T-helper 17 cell (primary cell): ENCODE results near the gene ANKMY1. TPM values are rescaled to one million over a fixed set of nuclear protein-coding genes. Genes with fewer than 3 reads are reported as not detected.
"Not testable (repeated sequence)": the region's sequence is repeated elsewhere in the genome, so short reads cannot be mapped to it uniquely, and the experiment has no call there.

Experiments
- ATAC-seq: fragments of 150-1000 bp; cut with Tn5 transposase; 2 replicates; pipeline ENCODE4 v1.10.0; 2021; ENCODE audit warnings: mild to moderate bottlenecking, moderate library complexity
- DNase-seq, 3 donors: peaks; one replicate each; pipeline versions ENCODE4 v3.0.0 to v3.0.0-alpha.2; 2020 to 2021
- H3K9me3 ChIP-seq: one replicate; pipeline ENCODE4 v1.7.0; 2013; ENCODE audit warnings: low read length, mild to moderate bottlenecking; ENCODE audit not compliant: control insufficient read depth, poor library complexity, severe bottlenecking
- H3K27ac Mint-ChIP-seq: one replicate; pipeline ENCODE4 v1.8.0; 2022; ENCODE audit warnings: mild to moderate bottlenecking, moderate library complexity, mixed read lengths
- H3K27me3 Mint-ChIP-seq: one replicate; pipeline ENCODE4 v1.8.0; 2022; ENCODE audit warnings: mixed read lengths
- H3K36me3 Mint-ChIP-seq: one replicate; pipeline ENCODE4 v1.8.0; 2022; ENCODE audit warnings: low read depth, mixed read lengths
- H3K4me1 Mint-ChIP-seq: one replicate; pipeline ENCODE4 v1.8.0; 2022; ENCODE audit warnings: mild to moderate bottlenecking, mixed read lengths
- H3K4me3 Mint-ChIP-seq: one replicate; pipeline ENCODE4 v1.8.0; 2022; ENCODE audit warnings: mild to moderate bottlenecking, moderate library complexity, mixed read lengths
- total RNA-seq, 4 donors: library from RNA in 2 of 4; stranded (reverse) in 2 of 4; gene quantifications; one replicate each; pipeline ENCODE4 v1.2.3 and lab custom pipeline; 2022 to 2026

ANKMY1 gene
- total RNA-seq, 2 donors from 2014 or later, result 34.6 to 42.6 TPM

GRCh38 chr2:240506406-240507059 lies 51.3 kb downstream of the ANKMY1 start:
- Mint-ChIP-seq H3K27ac (no peak overlapping the region), H3K36me3 (peaks cover 7% of the 10 kb centered on the region), H3K4me1 (peaks cover 2% of the 10 kb centered on the region), H3K4me3 (no peak overlapping the region), H3K27me3 (no peaks in the 10 kb centered on the region)
- no peaks in the 10 kb centered on the region for H3K9me3 ChIP-seq
- ATAC-seq (no peak), DNase-seq (no peak)

GRCh38 chr2:240505910-240506309 lies 51.9 kb downstream of the ANKMY1 start:
- no peak for ATAC-seq
- no peaks in the 10 kb centered on the region for H3K9me3 ChIP-seq
- Mint-ChIP-seq H3K27ac (no peak overlapping the region), H3K36me3 (peaks cover 10% of the 10 kb centered on the region), H3K4me1 (peaks cover 2% of the 10 kb centered on the region), H3K4me3 (no peak overlapping the region), H3K27me3 (no peaks in the 10 kb centered on the region)
- no peak for DNase-seq

- H3K9me3 ChIP-seq, result no peaks in the 10 kb centered on the region
- no peak for ATAC-seq
- Mint-ChIP-seq H3K4me1 (peaks cover 2% of the 10 kb centered on the region), H3K36me3 (peaks cover 13% of the 10 kb centered on the region), H3K27me3 (no peaks in the 10 kb centered on the region), H3K27ac (no peak overlapping the region), H3K4me3 (no peak overlapping the region)
- DNase-seq, result no peak
These were observed 53.9 kb downstream of the ANKMY1 start for GRCh38 chr2:240503848-240504247.

GRCh38 chr2:240503375-240503774 lies 54.4 kb downstream of the ANKMY1 start:
- no peaks in the 10 kb centered on the region for H3K9me3 ChIP-seq
- H3K27ac Mint-ChIP-seq, result no peak overlapping the region
- no peak overlapping the region for H3K4me3 Mint-ChIP-seq
- no peaks in the 10 kb centered on the region for H3K4me1 Mint-ChIP-seq
- peaks cover 10% of the 10 kb centered on the region for H3K36me3 Mint-ChIP-seq
- ATAC-seq (no peak), DNase-seq (no peak)
- H3K27me3 Mint-ChIP-seq, result no peaks in the 10 kb centered on the region

GRCh38 chr2:240502430-240503121 lies 55.2 kb downstream of the ANKMY1 start:
- ATAC-seq (no peak), DNase-seq (no peak)
- Mint-ChIP-seq H3K4me1 (no peaks in the 10 kb centered on the region), H3K4me3 (no peak overlapping the region), H3K27ac (no peak overlapping the region), H3K27me3 (no peaks in the 10 kb centered on the region), H3K36me3 (peaks cover 14% of the 10 kb centered on the region)
- no peaks in the 10 kb centered on the region for H3K9me3 ChIP-seq

- no peaks in the 10 kb centered on the region for H3K27me3 Mint-ChIP-seq
- H3K36me3 Mint-ChIP-seq, result peaks cover 15% of the 10 kb centered on the region
- DNase-seq (no peak), ATAC-seq (no peak)
- H3K9me3 ChIP-seq, result no peaks in the 10 kb centered on the region
- no peak overlapping the region for H3K4me3 Mint-ChIP-seq
- H3K4me1 Mint-ChIP-seq, result no peaks in the 10 kb centered on the region
- no peak overlapping the region for H3K27ac Mint-ChIP-seq
These were observed 55.7 kb downstream of the ANKMY1 start for GRCh38 chr2:240502059-240502429.

- H3K36me3 Mint-ChIP-seq, result peaks cover 15% of the 10 kb centered on the region
- H3K4me3 Mint-ChIP-seq, result no peak overlapping the region
- no peak for ATAC-seq
- H3K27me3 Mint-ChIP-seq, result no peaks in the 10 kb centered on the region
- H3K9me3 ChIP-seq, result no peaks in the 10 kb centered on the region
- no peaks in the 10 kb centered on the region for H3K4me1 Mint-ChIP-seq
- DNase-seq, result no peak
- no peak overlapping the region for H3K27ac Mint-ChIP-seq
These were observed 56.2 kb downstream of the ANKMY1 start for GRCh38 chr2:240501531-240501991.

GRCh38 chr2:240500561-240501423 lies 57.0 kb downstream of the ANKMY1 start:
- Mint-ChIP-seq H3K27ac (no peak overlapping the region), H3K4me1 (no peaks in the 10 kb centered on the region), H3K4me3 (no peak overlapping the region), H3K27me3 (no peaks in the 10 kb centered on the region), H3K36me3 (peaks cover 17% of the 10 kb centered on the region)
- no peaks in the 10 kb centered on the region for H3K9me3 ChIP-seq
- ATAC-seq (no peak), DNase-seq (no peak)

- Mint-ChIP-seq H3K36me3 (peaks cover 18% of the 10 kb centered on the region), H3K27me3 (no peaks in the 10 kb centered on the region), H3K4me3 (no peak overlapping the region), H3K4me1 (no peaks in the 10 kb centered on the region), H3K27ac (no peak overlapping the region)
- ATAC-seq (no peak), DNase-seq (no peak)
- H3K9me3 ChIP-seq, result no peaks in the 10 kb centered on the region
These were observed 58.2 kb downstream of the ANKMY1 start for GRCh38 chr2:240499309-240500301.

GRCh38 chr2:240498958-240499260 lies 58.9 kb downstream of the ANKMY1 start:
- no peaks in the 10 kb centered on the region for H3K4me1 Mint-ChIP-seq
- no peak overlapping the region for H3K27ac Mint-ChIP-seq
- no peak for DNase-seq
- peaks cover 18% of the 10 kb centered on the region for H3K36me3 Mint-ChIP-seq
- H3K27me3 Mint-ChIP-seq, result no peaks in the 10 kb centered on the region
- H3K4me3 Mint-ChIP-seq, result no peak overlapping the region
- no peak for ATAC-seq
- no peaks in the 10 kb centered on the region for H3K9me3 ChIP-seq

GRCh38 chr2:240498171-240498957 lies 59.4 kb downstream of the ANKMY1 start:
- H3K9me3 ChIP-seq, result no peaks in the 10 kb centered on the region
- Mint-ChIP-seq H3K27me3 (no peaks in the 10 kb centered on the region), H3K36me3 (peaks cover 18% of the 10 kb centered on the region), H3K27ac (no peak overlapping the region), H3K4me1 (no peaks in the 10 kb centered on the region), H3K4me3 (no peak overlapping the region)
- DNase-seq (no peak), ATAC-seq (no peak)

- H3K36me3 Mint-ChIP-seq, result peaks cover 18% of the 10 kb centered on the region
- H3K4me1 Mint-ChIP-seq, H3K4me3 Mint-ChIP-seq: not testable (repeated sequence)
These were observed 60.7 kb downstream of the ANKMY1 start for GRCh38 chr2:240497082-240497481.

More at GRCh38 chr2:240497082-240497481, 60.7 kb downstream of the ANKMY1 start:
- H3K9me3 ChIP-seq, H3K27ac Mint-ChIP-seq, DNase-seq, ATAC-seq, H3K27me3 Mint-ChIP-seq: not testable (repeated sequence)
